ENCODE data around the gene HNRNPH2.

- no peak for TF ChIP-seq POLR2A (IDR thresholded peaks at IDR 0.05)
- TF ChIP-seq, protein P1, sequence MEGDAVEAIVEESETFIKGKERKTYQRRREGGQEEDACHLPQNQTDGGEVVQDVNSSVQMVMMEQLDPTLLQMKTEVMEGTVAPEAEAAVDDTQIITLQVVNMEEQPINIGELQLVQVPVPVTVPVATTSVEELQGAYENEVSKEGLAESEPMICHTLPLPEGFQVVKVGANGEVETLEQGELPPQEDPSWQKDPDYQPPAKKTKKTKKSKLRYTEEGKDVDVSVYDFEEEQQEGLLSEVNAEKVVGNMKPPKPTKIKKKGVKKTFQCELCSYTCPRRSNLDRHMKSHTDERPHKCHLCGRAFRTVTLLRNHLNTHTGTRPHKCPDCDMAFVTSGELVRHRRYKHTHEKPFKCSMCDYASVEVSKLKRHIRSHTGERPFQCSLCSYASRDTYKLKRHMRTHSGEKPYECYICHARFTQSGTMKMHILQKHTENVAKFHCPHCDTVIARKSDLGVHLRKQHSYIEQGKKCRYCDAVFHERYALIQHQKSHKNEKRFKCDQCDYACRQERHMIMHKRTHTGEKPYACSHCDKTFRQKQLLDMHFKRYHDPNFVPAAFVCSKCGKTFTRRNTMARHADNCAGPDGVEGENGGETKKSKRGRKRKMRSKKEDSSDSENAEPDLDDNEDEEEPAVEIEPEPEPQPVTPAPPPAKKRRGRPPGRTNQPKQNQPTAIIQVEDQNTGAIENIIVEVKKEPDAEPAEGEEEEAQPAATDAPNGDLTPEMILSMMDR (IDR thresholded peaks at IDR 0.05), result no peak
Measured at GRCh38 chrX:101394372-101394771, 13.7 kb upstream of the HNRNPH2 start.

Measured in heart left ventricle (tissue), 13 donors.